Mucosa of stomach (tissue), 1 donor: ENCODE results near the gene GIT2.

Experiments used
- H3K27me3 ChIP-seq: one replicate; pipeline ENCODE4 v1.7.0; 2013; ENCODE audit warnings: mild to moderate bottlenecking, low read length; ENCODE audit not compliant: control insufficient read depth, insufficient read depth
- H3K36me3 ChIP-seq: one replicate; pipeline ENCODE4 v1.7.0; 2013; ENCODE audit warnings: low read length; ENCODE audit not compliant: control insufficient read depth, insufficient read depth
- H3K4me1 ChIP-seq: one replicate; pipeline ENCODE4 v1.7.0; 2013; ENCODE audit warnings: mild to moderate bottlenecking, low read length; ENCODE audit not compliant: control insufficient read depth, insufficient read depth
- H3K4me3 ChIP-seq: one replicate; pipeline ENCODE4 v1.7.0; 2013; ENCODE audit warnings: low read length
- H3K9ac ChIP-seq: one replicate; pipeline ENCODE4 v1.7.0; 2013; ENCODE audit warnings: mild to moderate bottlenecking, low read length, moderate library complexity
- H3K9me3 ChIP-seq: one replicate; pipeline ENCODE4 v1.7.0; 2013; ENCODE audit warnings: mild to moderate bottlenecking, low read length, moderate library complexity; ENCODE audit not compliant: control insufficient read depth
- donor health status: Pancreatic carcinoma.

GIT2 gene

GRCh38 chr12:109967383-109968031, 28.7 kb downstream of the GIT2 start:
- no peaks in the 10 kb centered on the region for H3K4me1 ChIP-seq
- H3K9me3 ChIP-seq = no peaks in the 10 kb centered on the region
- H3K36me3 ChIP-seq = peaks cover 9% of the 10 kb centered on the region

GRCh38 chr12:109966546-109966945, 29.6 kb downstream of the GIT2 start:
- Histone ChIP-seq H3K4me3 (no peak overlapping the region), H3K9ac (no peak overlapping the region), H3K36me3 (peaks cover 9% of the 10 kb centered on the region), H3K4me1 (no peaks in the 10 kb centered on the region), H3K27me3 (no peaks in the 10 kb centered on the region), H3K9me3 (no peaks in the 10 kb centered on the region)

More at GRCh38 chr12:109967383-109968031, 28.7 kb downstream of the GIT2 start:
- H3K9ac ChIP-seq = no peak overlapping the region
- H3K4me3 ChIP-seq = no peak overlapping the region
- no peaks in the 10 kb centered on the region for H3K27me3 ChIP-seq

DNA sequence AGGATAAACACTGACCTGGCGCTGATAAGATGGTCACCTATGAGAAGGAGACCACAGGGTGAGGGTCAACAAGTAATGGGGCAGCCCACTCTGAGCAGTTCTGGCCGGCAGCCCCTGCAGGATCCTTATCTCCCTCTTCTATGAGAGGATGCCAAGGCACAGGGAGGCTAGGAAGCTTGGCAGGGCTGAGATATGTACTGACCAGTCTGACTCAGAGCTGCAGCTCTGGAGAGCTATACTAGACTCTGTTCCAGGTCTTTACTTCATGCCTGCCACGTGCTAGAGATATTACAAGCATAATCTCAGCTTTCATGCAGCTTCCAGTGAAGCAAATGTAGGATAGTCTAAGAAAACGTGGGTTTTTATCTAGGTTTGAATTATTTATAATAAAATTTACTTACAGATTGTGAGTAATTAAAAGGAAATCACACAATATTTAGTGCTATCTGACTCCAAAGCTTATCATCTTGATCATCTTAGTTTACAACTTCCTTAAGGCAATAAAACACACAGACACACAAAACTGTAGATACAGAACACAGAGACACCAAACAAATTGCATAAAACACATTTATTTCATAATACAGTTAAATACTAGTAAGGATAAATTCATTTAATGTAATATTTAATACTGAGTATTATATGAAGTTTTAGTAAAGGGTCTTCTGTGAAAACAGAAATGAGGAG, 32.3 kb downstream of the GIT2 start:
- Histone ChIP-seq H3K4me1 (no peaks in the 10 kb centered on the region), H3K36me3 (peaks cover 9% of the 10 kb centered on the region), H3K4me3 (no peak overlapping the region), H3K9ac (no peak overlapping the region), H3K27me3 (no peaks in the 10 kb centered on the region), H3K9me3 (no peaks in the 10 kb centered on the region)

DNA sequence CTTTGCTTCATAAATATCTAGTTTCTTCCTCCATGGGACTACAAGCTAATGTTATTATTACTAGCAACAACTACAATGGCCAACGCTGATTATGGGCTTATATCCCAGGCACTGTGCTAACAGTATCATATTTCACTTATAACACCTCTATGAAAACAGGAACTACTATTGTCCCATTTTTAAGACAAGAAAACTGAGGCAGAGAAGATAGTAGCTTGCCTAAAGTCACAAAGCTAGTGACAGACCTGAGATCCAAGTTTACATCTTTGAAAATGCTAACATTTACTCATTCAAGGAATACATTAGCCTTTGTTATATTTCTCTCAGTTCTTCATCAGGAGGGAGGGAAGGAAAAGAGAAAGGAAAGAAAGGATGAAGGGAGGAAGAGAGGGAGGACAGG, 32.8 kb downstream of the GIT2 start:
- peaks cover 9% of the 10 kb centered on the region for H3K36me3 ChIP-seq
- H3K4me3 ChIP-seq = no peak overlapping the region
- H3K9me3 ChIP-seq = no peaks in the 10 kb centered on the region
- H3K4me1 ChIP-seq = no peaks in the 10 kb centered on the region
- no peaks in the 10 kb centered on the region for H3K27me3 ChIP-seq
- H3K9ac ChIP-seq = no peak overlapping the region

DNA sequence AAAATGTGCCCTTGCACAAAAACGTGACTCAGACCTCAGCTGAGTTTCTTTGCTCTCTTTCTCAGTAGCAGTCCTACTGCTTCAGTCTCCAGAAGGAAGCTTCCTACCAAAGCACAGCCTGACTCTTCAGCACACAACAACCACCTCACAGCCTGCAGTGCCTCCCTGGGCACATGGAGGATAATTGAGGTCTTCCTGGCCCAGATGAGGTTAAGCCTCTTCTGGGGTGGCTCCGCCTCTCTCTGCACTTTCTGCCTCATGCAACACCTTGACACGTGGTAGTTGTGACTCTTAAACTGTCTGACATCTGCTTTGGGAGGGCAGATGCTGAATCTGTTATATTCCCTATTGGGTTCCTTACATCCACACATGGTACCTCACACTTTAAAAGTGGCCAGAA, 33.8 kb downstream of the GIT2 start:
- peaks cover 9% of the 10 kb centered on the region for H3K36me3 ChIP-seq

GRCh38 chr12:109961612-109962011, 34.6 kb downstream of the GIT2 start:
- Histone ChIP-seq H3K4me3 (no peak overlapping the region), H3K36me3 (peaks cover 9% of the 10 kb centered on the region), H3K4me1 (no peaks in the 10 kb centered on the region)

More for the DNA sequence above, 33.8 kb downstream of the GIT2 start:
- Histone ChIP-seq H3K27me3 (no peaks in the 10 kb centered on the region), H3K9me3 (no peaks in the 10 kb centered on the region), H3K9ac (no peak overlapping the region), H3K4me3 (no peak overlapping the region), H3K4me1 (no peaks in the 10 kb centered on the region)

GRCh38 chr12:109961201-109961600, 35.0 kb downstream of the GIT2 start:
- Histone ChIP-seq H3K27me3 (no peaks in the 10 kb centered on the region), H3K9me3 (no peaks in the 10 kb centered on the region), H3K4me1 (no peaks in the 10 kb centered on the region), H3K4me3 (no peak overlapping the region), H3K36me3 (peaks cover 9% of the 10 kb centered on the region), H3K9ac (no peak overlapping the region)

More at GRCh38 chr12:109961612-109962011, 34.6 kb downstream of the GIT2 start:
- Histone ChIP-seq H3K27me3 (no peaks in the 10 kb centered on the region), H3K9ac (no peak overlapping the region), H3K9me3 (no peaks in the 10 kb centered on the region)

- H3K9ac ChIP-seq = no peak overlapping the region
- peaks cover 4% of the 10 kb centered on the region for H3K36me3 ChIP-seq
- no peak overlapping the region for H3K4me3 ChIP-seq
- no peaks in the 10 kb centered on the region for H3K4me1 ChIP-seq
- H3K9me3 ChIP-seq = no peaks in the 10 kb centered on the region
- no peaks in the 10 kb centered on the region for H3K27me3 ChIP-seq
Observed at GRCh38 chr12:109959411-109960093, 36.6 kb downstream of the GIT2 start.

DNA sequence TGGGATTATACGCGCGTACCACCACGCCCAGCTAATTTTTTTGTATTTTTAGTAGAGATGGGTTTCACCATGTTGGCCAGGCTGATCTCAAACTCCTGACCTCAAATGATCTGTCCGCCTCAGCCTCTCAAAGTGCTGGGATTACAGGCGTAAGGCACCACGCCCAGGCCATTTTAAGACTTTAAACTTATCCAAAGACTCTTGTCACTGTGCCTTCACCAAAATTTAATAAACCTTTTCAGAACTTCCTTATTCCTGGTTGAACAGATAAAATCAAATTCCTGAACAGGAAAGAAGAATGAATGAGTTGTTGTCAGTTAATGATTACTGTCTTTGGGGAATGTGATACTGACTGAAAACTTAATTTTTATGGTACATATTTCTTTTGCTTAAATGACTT, 37.8 kb downstream of the GIT2 start:
- Histone ChIP-seq H3K9me3 (no peaks in the 10 kb centered on the region), H3K4me3 (no peak overlapping the region), H3K9ac (no peak overlapping the region), H3K4me1 (no peaks in the 10 kb centered on the region), H3K27me3 (no peaks in the 10 kb centered on the region), H3K36me3 (peaks cover 2% of the 10 kb centered on the region)

GRCh38 chr12:109953656-109954055, 42.5 kb downstream of the GIT2 start:
- Histone ChIP-seq H3K9ac (no peak overlapping the region), H3K4me3 (no peak overlapping the region), H3K4me1 (no peaks in the 10 kb centered on the region), H3K36me3 (peaks cover 11% of the 10 kb centered on the region), H3K27me3 (no peaks in the 10 kb centered on the region), H3K9me3 (no peaks in the 10 kb centered on the region)

GRCh38 chr12:109952873-109953272, 43.3 kb downstream of the GIT2 start:
- Histone ChIP-seq H3K9ac (no peak overlapping the region), H3K27me3 (no peaks in the 10 kb centered on the region), H3K9me3 (no peaks in the 10 kb centered on the region), H3K4me3 (no peak overlapping the region), H3K4me1 (no peaks in the 10 kb centered on the region), H3K36me3 (peaks cover 11% of the 10 kb centered on the region)

DNA sequence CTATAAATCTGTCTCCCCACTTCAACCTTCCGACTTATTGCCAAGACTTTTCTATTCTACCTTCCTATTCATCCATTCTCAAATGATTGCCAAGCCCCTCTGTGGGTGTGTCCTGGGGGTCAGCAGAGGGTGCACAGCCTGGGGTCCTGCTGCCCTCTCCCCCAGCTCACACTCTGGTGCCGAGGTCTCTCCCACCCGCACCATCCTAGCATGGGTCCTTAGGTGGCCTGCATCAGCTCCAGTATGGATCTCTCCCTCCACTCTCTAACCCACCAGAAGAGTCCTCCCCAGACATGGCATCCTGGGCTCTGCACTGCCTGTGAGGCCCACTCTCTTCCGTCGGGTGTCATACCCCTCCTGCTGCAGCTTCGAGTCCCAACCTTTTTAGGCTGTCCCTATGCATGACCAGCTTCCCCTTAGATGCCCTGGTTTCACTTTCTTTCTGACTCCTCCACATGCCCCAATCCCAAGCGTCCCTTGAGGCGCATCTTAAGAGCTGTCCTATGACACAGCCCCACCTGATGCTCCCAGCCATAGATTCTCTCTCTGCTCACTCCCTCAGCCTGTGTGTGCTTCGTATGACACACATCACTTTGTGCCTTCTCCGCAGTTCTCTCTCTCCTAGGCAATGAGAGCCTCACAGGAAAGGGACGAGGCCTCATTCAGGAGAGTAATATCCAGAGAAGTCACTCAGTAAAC, 43.9 kb downstream of the GIT2 start:
- Histone ChIP-seq H3K36me3 (peaks cover 11% of the 10 kb centered on the region), H3K9ac (no peak overlapping the region), H3K4me3 (no peak overlapping the region), H3K9me3 (no peaks in the 10 kb centered on the region), H3K27me3 (no peaks in the 10 kb centered on the region), H3K4me1 (no peaks in the 10 kb centered on the region)
